T-cell (primary cell): ENCODE results near the gene ST3GAL3. TPM values are rescaled to one million over a fixed set of nuclear protein-coding genes. Genes with fewer than 3 reads are reported as not detected.

Experiments
- ATAC-seq, 4 experiments: fragments of 200-7000 bp in 3 of 4; fragments of 150-1000 bp in 1 of 4; cut with Tn5 transposase; replicated peaks in 1 of 4; 1 replicate in 3 of 4; 2 replicates in 1 of 4; pipeline ENCODE4 v1.10.0; 2021; ENCODE audit warnings: moderate library complexity in 3 of 4, mild to moderate bottlenecking in 2 of 4, moderate number of reproducible peaks in 1 of 4
- CTCF ChIA-PET, 2 donors: fragments of 300-600 bp; sonication (Branson Sonifier 250); formaldehyde crosslinking; loops; one replicate each; lab custom pipeline; 2022; ENCODE audit warnings: antibody characterized with exemption in 2 of 2; lab: Charles Lee
- POLR2A ChIA-PET, 2 donors: fragments of 300-600 bp; sonication (Branson Sonifier 250); formaldehyde crosslinking; loops; one replicate each; lab custom pipeline; 2022; ENCODE audit warnings: antibody characterized with exemption in 2 of 2; lab: Charles Lee
- DNase-seq, 35 experiments: peaks; one replicate each; pipeline versions ENCODE4 v3.0.0 to v3.0.0-alpha.2; 2013 to 2023
- H3K27ac ChIP-seq: one replicate; pipeline ENCODE4 v1.5.1; 2013; ENCODE audit warnings: low read length
- H3K27me3 ChIP-seq, 2 experiments: replicated peaks in 1 of 2; 1 replicate in 1 of 2; 2 replicates in 1 of 2; pipeline versions ENCODE4 v1.6.1 to v1.7.0; 2013; ENCODE audit warnings: low read length in 1 of 2, mixed read lengths in 1 of 2; ENCODE audit not compliant: control insufficient read depth in 2 of 2, insufficient read depth in 2 of 2; ENCODE audit errors: extremely low read depth in 1 of 2
- H3K36me3 ChIP-seq, 2 donors: 1 replicate in 1 of 2; 2 replicates in 1 of 2; pipeline versions ENCODE4 v1.6.1 to v1.7.0; 2013; ENCODE audit warnings: low read length in 1 of 2; ENCODE audit not compliant: control insufficient read depth in 2 of 2, insufficient read depth in 1 of 2; ENCODE audit errors: extremely low read depth in 1 of 2
- H3K4me1 ChIP-seq, 2 experiments: 1 replicate in 1 of 2; 2 replicates in 1 of 2; pipeline versions ENCODE4 v1.6.1 to v1.7.0; 2013; ENCODE audit warnings: low read length in 2 of 2, mixed read lengths in 1 of 2; ENCODE audit not compliant: insufficient read depth in 2 of 2, control insufficient read depth in 1 of 2; ENCODE audit errors: extremely low read depth in 1 of 2
- H3K4me3 ChIP-seq, 2 donors: 1 replicate in 1 of 2; 2 replicates in 1 of 2; pipeline versions ENCODE4 v1.5.1 to v1.7.0; 2013; ENCODE audit warnings: mild to moderate bottlenecking in 2 of 2, low read length in 1 of 2, moderate library complexity in 1 of 2; ENCODE audit not compliant: control insufficient read depth in 1 of 2; ENCODE audit errors: extremely low read depth in 1 of 2
- H3K9me3 ChIP-seq: 2 replicates; pipeline ENCODE4 v1.7.0; 2013
- H3K27ac Mint-ChIP-seq, 2 donors: one replicate each; pipeline ENCODE4 v1.8.0; 2020 to 2021; ENCODE audit warnings: mild to moderate bottlenecking in 2 of 2, mixed read lengths in 2 of 2
- H3K27me3 Mint-ChIP-seq, 2 donors: one replicate each; pipeline ENCODE4 v1.8.0; 2021 to 2022; ENCODE audit warnings: mixed read lengths in 2 of 2
- H3K36me3 Mint-ChIP-seq: one replicate; pipeline ENCODE4 v1.8.0; 2021; ENCODE audit warnings: mixed read lengths
- H3K4me1 Mint-ChIP-seq, 3 donors: one replicate each; pipeline ENCODE4 v1.8.0; 2020 to 2022; ENCODE audit warnings: mixed read lengths in 3 of 3, mild to moderate bottlenecking in 1 of 3
- H3K4me3 Mint-ChIP-seq, 3 donors: one replicate each; pipeline ENCODE4 v1.8.0; 2020 to 2022; ENCODE audit warnings: mild to moderate bottlenecking in 3 of 3, mixed read lengths in 3 of 3, moderate library complexity in 3 of 3
- H3K9me3 Mint-ChIP-seq, 3 donors: one replicate each; pipeline ENCODE4 v1.8.0; 2020 to 2022; ENCODE audit warnings: mixed read lengths in 3 of 3
- WGBS: methylation state at CpG from one replicate; pipeline ENCODE4 v1.1.5; 2013; ENCODE audit warnings: missing lambda C conversion rate; ENCODE audit not compliant: insufficient coverage; 5-methylcytosine and 5-hydroxymethylcytosine counted together
- total RNA-seq, 35 experiments: library from RNA in 6 of 35; stranded (reverse) in 6 of 35; fragments of 120-200 nt in 1 of 35; gene quantifications; one replicate each; pipeline versions ENCODE4 v1.2.1 to v1.2.4 and lab custom pipeline; 2013 to 2026

ST3GAL3 gene
- total RNA-seq, 5 donors from 2014 or later (not counting 1 experiment from before 2014, with no cell fraction given): 21.9 to 29.8 (median 24.4) TPM

- ATAC-seq: no peak
- H3K4me3 Mint-ChIP-seq: no peak overlapping the region
- Histone ChIP-seq H3K27ac (no peak overlapping the region), H3K4me1 (no peaks in the 10 kb centered on the region), H3K36me3 (no peaks in the 10 kb centered on the region), H3K9me3 (peaks cover 5% of the 10 kb centered on the region), H3K27me3 (no peaks in the 10 kb centered on the region), H3K4me3 (no peak overlapping the region)
- peaks cover 0 to 9% (median 6%) of the 10 kb centered on the region in 3 donors for H3K4me1 Mint-ChIP-seq
- peaks cover 12 to 21% (median 18%) of the 10 kb centered on the region in 3 donors for H3K9me3 Mint-ChIP-seq
- no peaks in the 10 kb centered on the region for H3K27me3 Mint-ChIP-seq
- peaks cover 32% of the 10 kb centered on the region for H3K36me3 Mint-ChIP-seq
- H3K27ac Mint-ChIP-seq: no peak overlapping the region
- CTCF ChIA-PET: interaction anchor here in 1 of 2 donors (0.6 kb wide), 1 partner anchor 1603 kb away, joined by 4 read pairs; no protein-coding TSS in a partner anchor
- WGBS: 80% methylated on average over 4 of the region's 4 CpGs
- POLR2A ChIA-PET: no interaction called here
- DNase-seq: no peak
Measured at GRCh38 chr1:43783096-43783670, 75.8 kb downstream of the ST3GAL3 start.

GRCh38 chr1:43783671-43784205, 76.4 kb downstream of the ST3GAL3 start:
- Mint-ChIP-seq H3K4me3 (no peak overlapping the region), H3K36me3 (peaks cover 31% of the 10 kb centered on the region), H3K9me3 (peaks cover 12 to 21% (median 18%) of the 10 kb centered on the region in 3 donors), H3K27me3 (no peaks in the 10 kb centered on the region), H3K27ac (no peak overlapping the region), H3K4me1 (peaks cover 0 to 9% (median 6%) of the 10 kb centered on the region in 3 donors)
- no peak for ATAC-seq
- ChIA-PET CTCF (interaction anchor here in 1 of 2 donors (0.6 kb wide), 1 partner anchor 1602 kb away, joined by 4 read pairs; no protein-coding TSS in a partner anchor), POLR2A (no interaction called here)
- Histone ChIP-seq H3K4me3 (no peak overlapping the region), H3K4me1 (no peaks in the 10 kb centered on the region), H3K27me3 (no peaks in the 10 kb centered on the region), H3K9me3 (peaks cover 5% of the 10 kb centered on the region), H3K36me3 (no peaks in the 10 kb centered on the region), H3K27ac (no peak overlapping the region)
- WGBS: 100% methylated on average over 3 of the region's 3 CpGs
- no peak for DNase-seq

- ATAC-seq: no peak
- H3K27ac ChIP-seq: no peak overlapping the region
- no peak overlapping the region for H3K4me3 ChIP-seq
- no peak overlapping the region for H3K4me3 Mint-ChIP-seq
- H3K9me3 ChIP-seq: no peaks in the 10 kb centered on the region
- no peaks in the 10 kb centered on the region for H3K27me3 Mint-ChIP-seq
- H3K36me3 ChIP-seq: no peaks in the 10 kb centered on the region
- peaks cover 11 to 13% of the 10 kb centered on the region in 2 experiments for H3K4me1 ChIP-seq
- no peak overlapping the region for H3K27ac Mint-ChIP-seq
- H3K9me3 Mint-ChIP-seq: no peaks in the 10 kb centered on the region
- no peak for DNase-seq
- no peaks in the 10 kb centered on the region for H3K27me3 ChIP-seq
- CTCF ChIA-PET: interaction anchor here in 1 of 2 donors (0.6 to 1.0 kb wide), 2 partner anchors 23 to 253 kb away, joined by 3 read pairs; no protein-coding TSS in a partner anchor
- peaks cover 11 to 14% (median 13%) of the 10 kb centered on the region in 3 donors for H3K4me1 Mint-ChIP-seq
- POLR2A ChIA-PET: no interaction called here
- 97% methylated on average over 8 of the region's 13 CpGs for WGBS
- peaks cover 10% of the 10 kb centered on the region for H3K36me3 Mint-ChIP-seq
Measured at GRCh38 chr1:43786201-43786958, 79.0 kb downstream of the ST3GAL3 start.

- DNase-seq: no peak
- Histone ChIP-seq H3K4me1 (peaks cover 11 to 13% of the 10 kb centered on the region in 2 experiments), H3K27ac (no peak overlapping the region), H3K36me3 (no peaks in the 10 kb centered on the region), H3K27me3 (no peaks in the 10 kb centered on the region), H3K9me3 (no peaks in the 10 kb centered on the region), H3K4me3 (no peak overlapping the region)
- ATAC-seq: no peak
- Mint-ChIP-seq H3K4me1 (peaks cover 11 to 14% (median 14%) of the 10 kb centered on the region in 3 donors), H3K27me3 (no peaks in the 10 kb centered on the region), H3K36me3 (peaks cover 7% of the 10 kb centered on the region), H3K9me3 (no peaks in the 10 kb centered on the region), H3K4me3 (no peak overlapping the region), H3K27ac (no peak overlapping the region)
- WGBS: no CpG with 5 or more reads among the region's 1 CpG
- CTCF ChIA-PET: interaction anchor here in 1 of 2 donors (1.0 kb wide), 1 partner anchor 23 kb away, joined by 3 read pairs; no protein-coding TSS in a partner anchor
- POLR2A ChIA-PET: no interaction called here
Measured at GRCh38 chr1:43786960-43787359, 79.6 kb downstream of the ST3GAL3 start.

- Histone ChIP-seq H3K4me1 (peaks cover 11 to 15% of the 10 kb centered on the region in 2 experiments), H3K36me3 (peaks cover 0 to 3% of the 10 kb centered on the region in 2 donors), H3K27me3 (no peaks in the 10 kb centered on the region), H3K27ac (no peak overlapping the region), H3K4me3 (no peak overlapping the region), H3K9me3 (no peaks in the 10 kb centered on the region)
- Mint-ChIP-seq H3K4me3 (no peak overlapping the region), H3K36me3 (peaks cover 20% of the 10 kb centered on the region), H3K9me3 (no peaks in the 10 kb centered on the region), H3K27me3 (no peaks in the 10 kb centered on the region), H3K4me1 (peaks cover 11 to 16% (median 14%) of the 10 kb centered on the region in 3 donors), H3K27ac (no peak overlapping the region)
- peak; percentile 95 to 99 (median 99) for ATAC-seq
- peak in 24 of 35 experiments; percentile 2 to 42 (median 16) for DNase-seq
- ChIA-PET POLR2A (interaction anchor here in 1 of 2 donors (0.7 kb wide), 1 partner anchor 983 kb away, joined by 6 read pairs; no protein-coding TSS in a partner anchor), CTCF (interaction anchor here in 1 of 2 donors (1.0 kb wide), 1 partner anchor 11 kb away, joined by 5 read pairs; no protein-coding TSS in a partner anchor)
- 100% methylated on average over 1 of the region's 3 CpGs for WGBS
Measured at GRCh38 chr1:43789604-43790550, 82.5 kb downstream of the ST3GAL3 start.
